H1 (cell line): ENCODE data around the gene CTPS1. TPM values are rescaled to one million over a fixed set of nuclear protein-coding genes. Genes with fewer than 3 reads are reported as not detected.
A peak's percentile ranks its signal among the peaks of the same experiment; 100 is the strongest.

ENCODE experiments used
- CTCF ChIA-PET: fragments of 300-600 bp; sonication (Branson Sonifier 250); formaldehyde crosslinking; loops from one replicate; lab custom pipeline; 2021; ENCODE audit not compliant: partially characterized antibody; lab: Charles Lee
- POLR2A ChIA-PET: fragments of 300-600 bp; sonication (Branson Sonifier 250); formaldehyde crosslinking; loops from one replicate; lab custom pipeline; 2021; ENCODE audit warnings: inconsistent platforms; ENCODE audit not compliant: partially characterized antibody; lab: Charles Lee
- DNase-seq, 2 experiments: peaks; one replicate each; pipeline versions ENCODE4 v3.0.0 to v3.0.0-alpha.2; 2010 to 2022; ENCODE audit warnings: low spot score in 2 of 2, low read depth in 1 of 2, mixed read lengths in 1 of 2
- FAIRE-seq: peaks from 2 replicates; lab custom pipeline; 2011; peaks lifted over from hg19 to GRCh38; lab: Jason Lieb, UNC
- H2AFZ ChIP-seq: 2 replicates; pipeline ENCODE4 v1.8.1; 2012; ENCODE audit warnings: low read length, inconsistent platforms
- H2AK5ac ChIP-seq: 2 replicates; pipeline ENCODE4 v1.6.1; 2013; ENCODE audit warnings: low read depth, low read length
- H2BK120ac ChIP-seq: replicated peaks from 2 replicates; pipeline ENCODE3; 2013; ENCODE audit warnings: low read depth, low read length, inconsistent platforms
- H2BK12ac ChIP-seq: 2 replicates; pipeline ENCODE4 v1.6.1; 2013; ENCODE audit warnings: low read depth, low read length
- H2BK15ac ChIP-seq: 2 replicates; pipeline ENCODE4 v1.6.1; 2013; ENCODE audit warnings: low read length
- H2BK20ac ChIP-seq: 2 replicates; pipeline ENCODE4 v1.6.1; 2013; ENCODE audit warnings: low read length
- H2BK5ac ChIP-seq: 2 replicates; pipeline ENCODE4 v1.6.1; 2013; ENCODE audit warnings: low read depth, low read length
- H3K14ac ChIP-seq: 2 replicates; pipeline ENCODE4 v1.6.1; 2013; ENCODE audit warnings: inconsistent platforms; ENCODE audit not compliant: insufficient read length
- H3K18ac ChIP-seq: 2 replicates; pipeline ENCODE4 v1.6.1; 2013; ENCODE audit warnings: low read length; ENCODE audit errors: extremely low read depth
- H3K23ac ChIP-seq: 2 replicates; pipeline ENCODE4 v1.6.1; 2013; ENCODE audit warnings: inconsistent platforms; ENCODE audit not compliant: insufficient read length
- H3K23me2 ChIP-seq: 2 replicates; pipeline ENCODE4 v1.6.1; 2013; ENCODE audit warnings: low read depth, low read length
- H3K27ac ChIP-seq: 2 replicates; pipeline ENCODE4 v1.6.1; 2011; ENCODE audit warnings: low read depth, low read length, inconsistent platforms
- H3K27me3 ChIP-seq, 4 experiments: replicated peaks in 1 of 4; 1 replicate in 1 of 4; 2 replicates in 3 of 4; pipeline versions ENCODE4 v1.6.1 to v1.8.1; 2011 to 2013; ENCODE audit warnings: low read length in 3 of 4, mild to moderate bottlenecking in 3 of 4, inconsistent platforms in 2 of 4, mixed read lengths in 2 of 4, moderate library complexity in 1 of 4; ENCODE audit not compliant: control insufficient read depth in 3 of 4, insufficient read depth in 3 of 4; ENCODE audit errors: extremely low read depth in 1 of 4
- H3K36me3 ChIP-seq, 4 experiments: 2 replicates each; pipeline versions ENCODE4 v1.6.1 to v1.8.1; 2011 to 2013; ENCODE audit warnings: mild to moderate bottlenecking in 4 of 4, low read length in 3 of 4, moderate library complexity in 2 of 4, control low read depth in 1 of 4, inconsistent platforms in 1 of 4; ENCODE audit not compliant: insufficient read depth in 4 of 4, control insufficient read depth in 2 of 4
- H3K4ac ChIP-seq: replicated peaks from 2 replicates; pipeline ENCODE3; 2013; ENCODE audit warnings: low read length, low read depth, mixed read lengths, inconsistent platforms; ENCODE audit not compliant: insufficient read length
- H3K4me1 ChIP-seq, 4 experiments: replicated peaks in 1 of 4; 1 replicate in 1 of 4; 2 replicates in 3 of 4; pipeline versions ENCODE4 v1.6.1 to v1.8.1; 2011 to 2013; ENCODE audit warnings: low read length in 3 of 4, inconsistent platforms in 2 of 4, mixed read lengths in 1 of 4; ENCODE audit not compliant: insufficient read depth in 4 of 4, control insufficient read depth in 3 of 4
- H3K4me2 ChIP-seq, 2 experiments: 2 replicates each; pipeline versions ENCODE4 v1.6.1 to v1.8.1; 2011 to 2013; ENCODE audit warnings: low read depth in 2 of 2, low read length in 2 of 2, control low read depth in 1 of 2, inconsistent platforms in 1 of 2, mild to moderate bottlenecking in 1 of 2; ENCODE audit not compliant: insufficient read depth in 1 of 2
- H3K4me3 ChIP-seq, 4 experiments: fragments of 200-600, 300-600 bp in 1 of 4; sonication (generic), shearing (Covaris generic), sonication (Bioruptor Twin) in 1 of 4; 2 replicates each; pipeline versions ENCODE4 v1.5.1 to v1.8.1; 2011 to 2016; ENCODE audit warnings: low read length in 4 of 4, low read depth in 3 of 4, control low read depth in 2 of 4, inconsistent platforms in 2 of 4, mild to moderate bottlenecking in 2 of 4, mixed read lengths in 1 of 4, moderate library complexity in 1 of 4; ENCODE audit not compliant: insufficient read depth in 2 of 4; ENCODE audit errors: extremely low read depth in 1 of 4
- H3K56ac ChIP-seq: replicated peaks from 2 replicates; pipeline ENCODE3; 2013; ENCODE audit warnings: low read depth, mild to moderate bottlenecking, mixed read lengths, low read length, inconsistent platforms; ENCODE audit not compliant: insufficient read length
- H3K79me1 ChIP-seq: 2 replicates; pipeline ENCODE4 v1.6.1; 2013; ENCODE audit warnings: low read depth, low read length, control low read depth
- H3K79me2 ChIP-seq, 2 experiments: 2 replicates each; pipeline versions ENCODE4 v1.6.1 to v1.8.1; 2012 to 2013; ENCODE audit warnings: low read length in 2 of 2, mild to moderate bottlenecking in 2 of 2, inconsistent platforms in 1 of 2; ENCODE audit not compliant: insufficient read depth in 2 of 2, control insufficient read depth in 1 of 2
- H3K9ac ChIP-seq, 4 experiments: replicated peaks in 1 of 4; 1 replicate in 1 of 4; 2 replicates in 3 of 4; pipeline versions ENCODE4 v1.6.1 to v1.8.1; 2011 to 2013; ENCODE audit warnings: low read depth in 3 of 4, low read length in 3 of 4, control low read depth in 2 of 4, mild to moderate bottlenecking in 2 of 4, moderate library complexity in 2 of 4, inconsistent platforms in 1 of 4; ENCODE audit errors: extremely low read depth in 1 of 4
- H3K9me3 ChIP-seq, 2 experiments: 2 replicates each; pipeline versions ENCODE4 v1.6.1 to v1.8.1; 2012 to 2013; ENCODE audit warnings: mild to moderate bottlenecking in 2 of 2, moderate library complexity in 2 of 2, control low read depth in 1 of 2, inconsistent platforms in 1 of 2, low read depth in 1 of 2, low read length in 1 of 2, mixed read lengths in 1 of 2; ENCODE audit not compliant: insufficient read depth in 2 of 2
- H4K20me1 ChIP-seq, 2 experiments: replicated peaks in 1 of 2; 2 replicates each; pipeline versions ENCODE3 to v1.8.1; 2011 to 2013; ENCODE audit warnings: inconsistent platforms in 2 of 2, low read length in 2 of 2, mild to moderate bottlenecking in 1 of 2; ENCODE audit not compliant: insufficient read depth in 2 of 2, control insufficient read depth in 1 of 2
- H4K5ac ChIP-seq: 2 replicates; pipeline ENCODE4 v1.6.1; 2013; ENCODE audit warnings: low read length, low read depth, mixed read lengths, inconsistent platforms; ENCODE audit not compliant: insufficient read length
- H4K8ac ChIP-seq: 2 replicates; pipeline ENCODE4 v1.8.0; 2013; ENCODE audit warnings: mild to moderate bottlenecking, moderate library complexity, low read length, inconsistent platforms; ENCODE audit not compliant: insufficient read depth; ENCODE audit errors: extremely low read depth
- H4K91ac ChIP-seq: replicated peaks from 2 replicates; pipeline ENCODE3; 2013; ENCODE audit warnings: low read length, mixed read lengths, inconsistent platforms; ENCODE audit not compliant: insufficient read length
- BRCA1 ChIP-seq: IDR thresholded peaks from 2 replicates; pipeline ENCODE4 v1.6.1; 2012; ENCODE audit warnings: low read depth, low read length, improper control_type of control experiment
- WGBS, 2 experiments: shearing (Covaris generic) in 1 of 2; methylation state at CpG; one replicate each; pipeline versions ENCODE4 v1.1.6 to v1.1.7; 2013 to 2015; ENCODE audit warnings: low lambda C conversion rate in 2 of 2, mixed read lengths in 2 of 2, inconsistent platforms in 1 of 2, low coverage in 1 of 2, missing lambda C conversion rate in 1 of 2; ENCODE audit not compliant: insufficient replicate concordance in 2 of 2, insufficient coverage in 1 of 2, insufficient read length in 1 of 2; ENCODE audit errors: extremely low coverage in 1 of 2, missing lambda C conversion rate in 1 of 2; 5-methylcytosine and 5-hydroxymethylcytosine counted together
- polyA plus RNA-seq, 7 experiments: library from polyadenylated mRNA; depleted of rRNA in 3 of 7; stranded (reverse) in 5 of 7; unstranded in 2 of 7; fragments of >200 nt in 5 of 7; fragments of 200-250 nt in 2 of 7; gene quantifications; 1 replicate in 5 of 7; 2 replicates in 1 of 7; 4 replicates in 1 of 7; pipeline versions ENCODE4 v1.2.1 to v1.2.3, GENCODE V29; 2011 to 2013; ENCODE audit warnings: missing spikeins in 2 of 7, mixed read lengths in 2 of 7
- total RNA-seq: library from RNA; stranded (reverse); fragmentation: NEBNext Ultra II Directional; extraction: Animal tissue kit (Norgen Biotek cat#: 25700); gene quantifications from 2 replicates; pipeline ENCODE4 v1.2.1, GENCODE V29; 2021
- TF ChIP-seq, protein P1 (sequence below): IDR thresholded peaks from 2 replicates; pipeline ENCODE4 v1.6.1; 2012; ENCODE audit warnings: inconsistent platforms

CTPS1 gene
- total and polyA plus RNA-seq, 2 of the 8 experiments (the other 6 are each of a cell fraction or from before 2014, with no cell fraction given) = 35.5 to 103 TPM

DNA sequence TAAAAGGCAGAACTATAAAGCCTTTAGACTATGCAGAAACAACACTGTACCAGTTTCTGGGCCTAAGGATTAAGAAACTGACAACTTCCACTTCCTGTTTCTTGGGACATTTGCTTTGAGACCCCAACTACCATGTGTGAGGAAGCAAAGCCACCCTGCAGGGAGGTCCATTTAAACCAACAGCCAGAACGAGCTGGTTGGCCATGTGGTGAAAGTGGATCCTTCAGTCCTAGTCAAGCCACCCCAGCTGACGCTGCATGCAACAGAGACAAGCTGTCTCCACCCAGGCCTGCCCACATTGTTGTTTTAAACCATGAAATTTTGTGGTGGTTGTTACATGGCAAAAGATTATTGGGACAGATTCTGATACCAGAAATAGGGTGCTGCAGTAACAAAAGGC lies 73.8 kb downstream of the CTPS1 start:
- no peak overlapping the region for H2AK5ac ChIP-seq
- no peak for FAIRE-seq
- TF ChIP-seq, protein P1, sequence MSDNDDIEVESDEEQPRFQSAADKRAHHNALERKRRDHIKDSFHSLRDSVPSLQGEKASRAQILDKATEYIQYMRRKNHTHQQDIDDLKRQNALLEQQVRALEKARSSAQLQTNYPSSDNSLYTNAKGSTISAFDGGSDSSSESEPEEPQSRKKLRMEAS = peak; percentile 70
- TF ChIP-seq BRCA1 = no peak
- H3K56ac ChIP-seq = no peak overlapping the region
- H2BK5ac ChIP-seq = no peak overlapping the region
- ChIA-PET POLR2A (no interaction called here), CTCF (no interaction called here)
- H3K23ac ChIP-seq = no peak overlapping the region
- H3K79me2 ChIP-seq = no peaks in the 10 kb centered on the region
- H2BK12ac ChIP-seq = no peak overlapping the region
- H4K5ac ChIP-seq = no peak overlapping the region
- H3K4me3 ChIP-seq = no peak overlapping the region
- H3K9me3 ChIP-seq = no peaks in the 10 kb centered on the region
- H2AFZ ChIP-seq = no peak overlapping the region
- H2BK15ac ChIP-seq = no peak overlapping the region
- no peak for DNase-seq
- H3K79me1 ChIP-seq = no peaks in the 10 kb centered on the region
- H3K4me2 ChIP-seq = no peak overlapping the region
- H3K23me2 ChIP-seq = no peaks in the 10 kb centered on the region
- H4K20me1 ChIP-seq = no peaks in the 10 kb centered on the region
- no peak overlapping the region for H3K4ac ChIP-seq
- no peak overlapping the region for H3K9ac ChIP-seq
- no peak overlapping the region for H3K27ac ChIP-seq
- no peak overlapping the region for H4K91ac ChIP-seq
- no peak overlapping the region for H2BK120ac ChIP-seq
- no peak overlapping the region for H2BK20ac ChIP-seq
- no peaks in the 10 kb centered on the region for H3K27me3 ChIP-seq
- no peak overlapping the region for H3K18ac ChIP-seq
- 66% methylated on average over 2 of the region's 2 CpGs; no CpG with 5 or more reads in 1 of the 2 experiments for WGBS, 2 experiments
- H3K4me1 ChIP-seq = no peaks in the 10 kb centered on the region
- H3K36me3 ChIP-seq = peaks cover 0 to 2% (median 0%) of the 10 kb centered on the region in 4 experiments; a peak in 1 of 8 replicates
- H4K8ac ChIP-seq = no peak overlapping the region
- no peak overlapping the region for H3K14ac ChIP-seq
